Measurements from ENCODE around the gene SLC50A1. TPM values are rescaled to one million over a fixed set of nuclear protein-coding genes. Genes with fewer than 3 reads are reported as not detected.
A peak's percentile ranks its signal among the peaks of the same experiment; 100 is the strongest.
"Not testable (repeated sequence)": the region's sequence is repeated elsewhere in the genome, so short reads cannot be mapped to it uniquely, and the experiment has no call there.

The SLC50A1 gene
- total and polyA plus RNA-seq, 8 donors = 31.9 to 64.6 (median 36.0) TPM

- no peak for ATAC-seq
- H3K4me3 ChIP-seq = no peak overlapping the region
- no peak overlapping the region for H3K27ac ChIP-seq
- no peak for TF ChIP-seq CTCF (IDR thresholded peaks at IDR 0.05)
- H3K27me3 ChIP-seq = no peaks in the 10 kb centered on the region
- intact Hi-C loops (cut with DNase I) = no loop called here
- H3K36me3 ChIP-seq = no peaks in the 10 kb centered on the region
- no peaks in the 10 kb centered on the region for H3K9me3 ChIP-seq
- H3K4me1 ChIP-seq = no peaks in the 10 kb centered on the region
- DNase-seq = no peak
Measured at GRCh38 chr1:155113450-155113980, 22.1 kb upstream of the SLC50A1 start.

DNA sequence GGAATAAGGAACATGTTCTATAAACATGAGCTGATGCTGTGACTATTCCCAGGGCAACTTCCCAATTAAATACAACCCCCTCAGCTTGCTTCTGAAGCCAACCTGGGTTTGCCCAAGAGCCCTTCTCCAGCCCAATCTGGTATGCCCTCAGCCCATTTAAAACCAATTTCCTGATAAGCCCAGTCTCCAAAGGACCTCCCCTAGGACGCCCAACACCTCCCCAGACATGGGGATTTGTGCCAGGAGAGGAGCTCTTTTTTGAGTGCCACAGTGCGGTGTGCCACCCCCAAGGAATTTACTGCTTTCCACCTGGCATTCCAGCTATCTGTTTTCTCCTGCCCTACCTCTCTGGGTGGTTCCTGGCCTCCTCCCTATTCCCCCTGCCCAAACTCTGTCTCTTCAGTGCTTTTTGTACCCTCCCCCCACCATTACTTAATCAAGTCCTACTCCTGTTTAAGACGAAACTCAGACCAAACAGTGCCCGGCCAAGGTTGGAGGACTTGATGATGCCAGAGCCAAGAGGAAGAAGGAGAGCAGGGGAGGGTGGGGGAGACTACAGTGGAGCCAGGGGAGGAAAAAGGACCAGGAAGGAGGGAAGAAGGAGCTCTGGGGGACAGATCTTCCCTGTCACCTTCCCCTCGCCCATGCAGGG lies 19.4 kb upstream of the SLC50A1 start:
- ATAC-seq (peak; percentile 81), DNase-seq (peak in 1 of 4 donors; percentile 74)
- Histone ChIP-seq H3K36me3 (no peaks in the 10 kb centered on the region), H3K4me1 (no peaks in the 10 kb centered on the region), H3K4me3 (no peak overlapping the region), H3K27ac (peak overlapping the region; percentile 33 to 44), H3K9me3 (no peaks in the 10 kb centered on the region), H3K27me3 (no peaks in the 10 kb centered on the region)
- intact Hi-C loops (cut with DNase I) = no loop called here
- no peak for TF ChIP-seq CTCF (IDR thresholded peaks at IDR 0.05)

DNA sequence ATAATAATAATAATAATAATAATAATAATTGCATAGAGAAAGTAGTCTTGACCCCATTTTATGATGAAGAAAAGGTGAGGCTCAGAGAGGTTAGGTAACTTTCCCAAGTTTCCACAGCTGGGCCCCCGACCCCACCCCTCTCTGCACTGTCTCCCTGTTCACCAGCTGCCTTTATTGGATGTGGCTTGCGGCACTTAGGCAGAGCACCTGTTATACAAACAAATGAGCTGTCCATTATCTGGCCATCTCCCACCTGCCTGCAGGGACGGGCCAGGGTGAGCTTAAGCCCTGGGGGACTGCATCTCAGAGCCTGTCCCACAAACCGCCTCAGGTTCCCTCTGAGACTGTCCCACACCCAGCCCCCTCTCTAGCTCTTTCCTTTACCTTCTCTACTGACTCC lies 18.0 kb upstream of the SLC50A1 start:
- no peak overlapping the region for H3K27ac ChIP-seq

GRCh38 chr1:155118090-155118489 lies 17.6 kb upstream of the SLC50A1 start:
- ATAC-seq; H3K4me1 ChIP-seq; intact Hi-C loops (cut with DNase I); H3K27ac ChIP-seq; H3K4me3 ChIP-seq; H3K9me3 ChIP-seq; H3K27me3 ChIP-seq; DNase-seq; H3K36me3 ChIP-seq: not testable (repeated sequence)

More for the DNA sequence above, 18.0 kb upstream of the SLC50A1 start:
- H3K27me3 ChIP-seq = no peaks in the 10 kb centered on the region
- ATAC-seq = no peak
- no peaks in the 10 kb centered on the region for H3K9me3 ChIP-seq
- H3K4me3 ChIP-seq = no peak overlapping the region
- no peaks in the 10 kb centered on the region for H3K36me3 ChIP-seq
- no peak for TF ChIP-seq CTCF (IDR thresholded peaks at IDR 0.05)
- intact Hi-C loops (cut with DNase I) = no loop called here
- no peaks in the 10 kb centered on the region for H3K4me1 ChIP-seq
- no peak for DNase-seq

GRCh38 chr1:155120253-155120652 lies 15.4 kb upstream of the SLC50A1 start:
- TF ChIP-seq CTCF (IDR thresholded peaks at IDR 0.05) = no peak
- DNase-seq = no peak
- no peaks in the 10 kb centered on the region for H3K36me3 ChIP-seq
- peak overlapping the region in 1 of 2 donors; percentile 53 for H3K27ac ChIP-seq
- intact Hi-C loops (cut with DNase I) = no loop called here
- H3K4me3 ChIP-seq = no peak overlapping the region
- H3K27me3 ChIP-seq = peaks cover 0 to 7% of the 10 kb centered on the region in 2 donors
- no peak for ATAC-seq
- H3K4me1 ChIP-seq = peaks cover 11 to 20% of the 10 kb centered on the region in 2 donors
- H3K9me3 ChIP-seq = no peaks in the 10 kb centered on the region

Measured in left lung (tissue), 10 donors.